Hepatocyte (in vitro differentiated cells): ENCODE measurements around the gene FAF2.
"Not testable (repeated sequence)": the region's sequence is repeated elsewhere in the genome, so short reads cannot be mapped to it uniquely, and the experiment has no call there.

Experiments
- EZH2 ChIP-seq: fragments of 200-600 bp; sonication (generic); IDR thresholded peaks from 2 replicates; pipeline ENCODE4 v1.6.1; 2016; ENCODE audit warnings: antibody characterized with exemption, mild to moderate bottlenecking, borderline replicate concordance
- EZH2phosphoT487 ChIP-seq: fragments of 200-600 bp; sonication (generic); IDR thresholded peaks from one replicate; pipeline ENCODE4 v1.6.1; 2018; ENCODE audit warnings: antibody characterized with exemption, mild to moderate bottlenecking, low read depth, moderate library complexity; ENCODE audit not compliant: unreplicated experiment, severe bottlenecking
- TF ChIP-seq, protein P1 (sequence below): fragments of 200-600 bp; sonication (generic); IDR thresholded peaks from 2 replicates; pipeline ENCODE4 v1.5.1; 2016; ENCODE audit warnings: antibody characterized with exemption, mild to moderate bottlenecking; ENCODE audit not compliant: poor library complexity

DNA sequence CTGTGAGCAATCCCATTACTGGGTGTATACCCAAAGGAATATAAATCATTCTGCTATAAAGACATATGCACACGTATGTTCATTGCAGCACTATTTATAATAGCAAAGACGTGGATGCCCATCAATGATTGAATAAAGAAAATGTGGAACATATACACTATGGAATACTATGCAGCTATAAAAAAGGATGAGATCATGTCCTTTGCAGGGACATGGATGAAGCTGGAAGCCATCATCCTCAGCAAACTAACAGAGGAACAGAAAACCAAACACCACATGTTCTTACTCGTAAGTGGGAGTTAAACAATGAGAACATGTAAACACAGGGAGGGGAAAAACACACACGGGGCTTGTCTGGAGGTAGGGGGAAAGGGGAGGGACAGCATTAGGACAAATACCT lies 5.3 kb upstream of the FAF2 start:
- TF ChIP-seq, protein P1, sequence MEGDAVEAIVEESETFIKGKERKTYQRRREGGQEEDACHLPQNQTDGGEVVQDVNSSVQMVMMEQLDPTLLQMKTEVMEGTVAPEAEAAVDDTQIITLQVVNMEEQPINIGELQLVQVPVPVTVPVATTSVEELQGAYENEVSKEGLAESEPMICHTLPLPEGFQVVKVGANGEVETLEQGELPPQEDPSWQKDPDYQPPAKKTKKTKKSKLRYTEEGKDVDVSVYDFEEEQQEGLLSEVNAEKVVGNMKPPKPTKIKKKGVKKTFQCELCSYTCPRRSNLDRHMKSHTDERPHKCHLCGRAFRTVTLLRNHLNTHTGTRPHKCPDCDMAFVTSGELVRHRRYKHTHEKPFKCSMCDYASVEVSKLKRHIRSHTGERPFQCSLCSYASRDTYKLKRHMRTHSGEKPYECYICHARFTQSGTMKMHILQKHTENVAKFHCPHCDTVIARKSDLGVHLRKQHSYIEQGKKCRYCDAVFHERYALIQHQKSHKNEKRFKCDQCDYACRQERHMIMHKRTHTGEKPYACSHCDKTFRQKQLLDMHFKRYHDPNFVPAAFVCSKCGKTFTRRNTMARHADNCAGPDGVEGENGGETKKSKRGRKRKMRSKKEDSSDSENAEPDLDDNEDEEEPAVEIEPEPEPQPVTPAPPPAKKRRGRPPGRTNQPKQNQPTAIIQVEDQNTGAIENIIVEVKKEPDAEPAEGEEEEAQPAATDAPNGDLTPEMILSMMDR, result not testable (repeated sequence)
- not testable (repeated sequence) for TF ChIP-seq EZH2phosphoT487, EZH2
